Sigmoid colon (tissue), 4 donors: Measurements from ENCODE around the gene ZNF701.

Experiments used
- EP300 ChIP-seq, 4 donors: sonication (generic); formaldehyde crosslinking; IDR thresholded peaks; one replicate each; pipeline ENCODE4 v1.6.1; 2017; ENCODE audit warnings: antibody characterized with exemption in 4 of 4
- POLR2A ChIP-seq, 2 donors: fragments of 450-650 bp; IDR thresholded peaks; one replicate each; pipeline ENCODE4 v1.6.1; 2016; ENCODE audit warnings: antibody characterized with exemption in 2 of 2, mild to moderate bottlenecking in 2 of 2, moderate library complexity in 2 of 2
- TF ChIP-seq, protein P1 (sequence below), 4 experiments: fragments of 450-650 bp in 3 of 4; fragments of 200-600 bp in 1 of 4; IDR thresholded peaks; one replicate each; pipeline ENCODE4 v1.5.1; 2016 to 2019; ENCODE audit warnings: antibody characterized with exemption in 4 of 4, mild to moderate bottlenecking in 3 of 4, moderate library complexity in 2 of 4

DNA sequence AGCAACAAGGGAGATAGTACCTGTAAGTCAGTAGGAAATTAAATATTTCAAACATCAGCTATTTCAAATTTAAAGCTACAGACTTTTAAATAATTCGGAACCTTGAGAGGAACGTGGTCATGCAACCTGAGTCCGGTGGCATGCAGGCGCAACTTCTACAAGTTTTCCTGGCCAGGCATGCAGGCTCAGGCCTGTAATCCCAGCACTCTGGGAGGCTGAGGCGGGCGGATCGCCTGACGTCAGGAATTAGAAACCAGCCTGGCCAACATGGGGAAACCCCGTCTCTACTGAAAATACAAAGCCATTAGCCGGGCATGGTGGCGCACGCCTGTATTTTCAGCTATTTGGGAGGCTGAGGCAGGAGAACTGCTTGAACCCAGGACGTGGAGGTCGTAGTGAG, 2.2 kb upstream of the ZNF701 start:
- TF ChIP-seq POLR2A (IDR thresholded peaks at IDR 0.05) (no peak), EP300 (IDR thresholded peaks at IDR 0.05) (no peak)
- TF ChIP-seq, protein P1, sequence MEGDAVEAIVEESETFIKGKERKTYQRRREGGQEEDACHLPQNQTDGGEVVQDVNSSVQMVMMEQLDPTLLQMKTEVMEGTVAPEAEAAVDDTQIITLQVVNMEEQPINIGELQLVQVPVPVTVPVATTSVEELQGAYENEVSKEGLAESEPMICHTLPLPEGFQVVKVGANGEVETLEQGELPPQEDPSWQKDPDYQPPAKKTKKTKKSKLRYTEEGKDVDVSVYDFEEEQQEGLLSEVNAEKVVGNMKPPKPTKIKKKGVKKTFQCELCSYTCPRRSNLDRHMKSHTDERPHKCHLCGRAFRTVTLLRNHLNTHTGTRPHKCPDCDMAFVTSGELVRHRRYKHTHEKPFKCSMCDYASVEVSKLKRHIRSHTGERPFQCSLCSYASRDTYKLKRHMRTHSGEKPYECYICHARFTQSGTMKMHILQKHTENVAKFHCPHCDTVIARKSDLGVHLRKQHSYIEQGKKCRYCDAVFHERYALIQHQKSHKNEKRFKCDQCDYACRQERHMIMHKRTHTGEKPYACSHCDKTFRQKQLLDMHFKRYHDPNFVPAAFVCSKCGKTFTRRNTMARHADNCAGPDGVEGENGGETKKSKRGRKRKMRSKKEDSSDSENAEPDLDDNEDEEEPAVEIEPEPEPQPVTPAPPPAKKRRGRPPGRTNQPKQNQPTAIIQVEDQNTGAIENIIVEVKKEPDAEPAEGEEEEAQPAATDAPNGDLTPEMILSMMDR (IDR thresholded peaks at IDR 0.05), result no peak
